Spleen (tissue), 7 donors: ENCODE data around the gene PXT1.

Experiments
- POLR2A ChIP-seq, 3 donors: fragments of 450-650 bp; IDR thresholded peaks; one replicate each; pipeline ENCODE4 v1.5.1; 2017; ENCODE audit warnings: antibody characterized with exemption in 3 of 3, mild to moderate bottlenecking in 1 of 3
- POLR2AphosphoS5 ChIP-seq, 3 donors: sonication (generic); formaldehyde crosslinking; IDR thresholded peaks; one replicate each; pipeline ENCODE4 v1.5.1; 2017; ENCODE audit warnings: antibody characterized with exemption in 3 of 3
- TF ChIP-seq, protein P1 (sequence below), 11 experiments: fragments of 200-600 bp in 7 of 11; fragments of 450-650 bp in 4 of 11; sonication (generic) in 4 of 11; IDR thresholded peaks in 8 of 11; conservative IDR thresholded peaks in 3 of 11; 1 replicate in 7 of 11; 2 replicates in 4 of 11; pipeline versions ENCODE4 v1.4.0 to v1.8.0; 2016 to 2021; ENCODE audit warnings: antibody characterized with exemption in 11 of 11, inconsistent platforms in 4 of 11, mild to moderate bottlenecking in 1 of 11
- donor health status: DM: no; HTN: no; CAD: no; lungs with moderate emphysema.
- donor health status: DM: no; HTN: no; CAD: no.
- donor health status: DM: no; HTN: no; CAD: no.

DNA sequence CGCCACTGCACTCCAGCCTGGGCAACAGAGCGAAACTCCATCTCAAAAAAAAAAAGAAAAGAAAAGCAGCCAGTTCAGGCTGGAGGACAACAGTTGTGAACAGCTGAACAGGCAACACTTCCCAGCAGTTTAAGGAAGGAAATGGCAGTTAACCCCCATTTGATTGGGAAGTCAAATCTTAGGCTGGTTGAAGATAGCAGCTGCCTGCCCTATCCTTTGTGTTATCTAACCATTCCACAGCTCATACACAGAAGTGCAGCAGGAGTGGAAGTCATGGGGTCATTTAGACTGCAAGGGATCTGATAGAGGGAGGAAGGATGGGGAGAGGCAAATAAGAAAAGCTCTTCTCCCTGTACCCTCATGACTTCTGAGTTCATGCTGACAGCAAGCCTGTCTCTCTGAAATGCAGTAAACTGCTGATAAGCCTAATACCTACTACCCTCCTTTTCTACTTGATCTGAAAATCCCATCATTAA is 35.4 kb upstream of the PXT1 start:
- TF ChIP-seq POLR2AphosphoS5 (IDR thresholded peaks at IDR 0.05), result peak in 1 of 3 donors; percentile 33
- TF ChIP-seq POLR2A (IDR thresholded peaks at IDR 0.05), result no peak
- TF ChIP-seq, protein P1, sequence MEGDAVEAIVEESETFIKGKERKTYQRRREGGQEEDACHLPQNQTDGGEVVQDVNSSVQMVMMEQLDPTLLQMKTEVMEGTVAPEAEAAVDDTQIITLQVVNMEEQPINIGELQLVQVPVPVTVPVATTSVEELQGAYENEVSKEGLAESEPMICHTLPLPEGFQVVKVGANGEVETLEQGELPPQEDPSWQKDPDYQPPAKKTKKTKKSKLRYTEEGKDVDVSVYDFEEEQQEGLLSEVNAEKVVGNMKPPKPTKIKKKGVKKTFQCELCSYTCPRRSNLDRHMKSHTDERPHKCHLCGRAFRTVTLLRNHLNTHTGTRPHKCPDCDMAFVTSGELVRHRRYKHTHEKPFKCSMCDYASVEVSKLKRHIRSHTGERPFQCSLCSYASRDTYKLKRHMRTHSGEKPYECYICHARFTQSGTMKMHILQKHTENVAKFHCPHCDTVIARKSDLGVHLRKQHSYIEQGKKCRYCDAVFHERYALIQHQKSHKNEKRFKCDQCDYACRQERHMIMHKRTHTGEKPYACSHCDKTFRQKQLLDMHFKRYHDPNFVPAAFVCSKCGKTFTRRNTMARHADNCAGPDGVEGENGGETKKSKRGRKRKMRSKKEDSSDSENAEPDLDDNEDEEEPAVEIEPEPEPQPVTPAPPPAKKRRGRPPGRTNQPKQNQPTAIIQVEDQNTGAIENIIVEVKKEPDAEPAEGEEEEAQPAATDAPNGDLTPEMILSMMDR (IDR thresholded peaks at IDR 0.05 in 8 of 11, conservative IDR thresholded peaks at IDR 0.05 in 3 of 11), result no peak
